ENCODE measurements around the gene RAB1A. TPM values are rescaled to one million over a fixed set of nuclear protein-coding genes. Genes with fewer than 3 reads are reported as not detected.

RAB1A gene
- total RNA-seq, 1 experiment from 2014 or later, result 128 TPM

DNA sequence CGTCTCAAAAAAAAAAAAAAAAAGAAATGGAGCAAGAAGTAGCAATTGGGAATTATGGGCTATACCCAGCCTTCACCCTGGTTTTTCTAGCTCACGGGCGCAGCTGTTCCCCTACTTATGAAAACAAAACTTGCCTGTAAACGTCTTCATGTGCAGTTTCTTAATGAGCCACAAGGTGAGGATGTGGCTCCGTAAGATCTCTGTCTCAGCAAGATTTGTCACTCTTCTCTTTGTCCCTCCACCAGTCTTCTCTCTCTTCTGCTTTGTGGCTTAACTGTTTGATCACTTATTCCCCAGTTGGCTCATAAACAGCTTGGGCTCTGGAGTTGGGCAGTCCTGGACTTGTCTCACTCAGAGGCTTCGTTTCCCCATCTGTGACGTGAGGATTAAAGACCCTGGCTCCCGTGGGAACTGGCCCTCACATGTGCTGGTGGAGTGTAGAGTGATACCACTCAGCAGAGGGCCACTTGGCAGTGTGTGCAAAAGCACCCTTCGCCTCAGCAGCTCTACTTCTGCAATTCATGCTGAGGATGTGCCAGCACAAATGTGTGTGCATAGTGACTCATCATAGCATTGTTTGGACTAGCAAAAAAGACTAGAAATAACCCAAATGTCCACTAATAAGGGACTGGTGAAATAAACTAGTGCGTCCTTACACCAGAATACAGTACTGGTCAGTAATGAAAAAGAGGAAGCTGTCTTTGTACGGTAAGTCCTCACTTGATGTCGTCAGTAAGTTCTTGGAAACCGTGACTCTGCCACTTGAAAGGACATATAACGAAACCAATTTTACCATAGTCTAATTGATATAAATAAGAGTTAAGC, 65.0 kb downstream of the RAB1A start:
- ChIA-PET POLR2A (interaction anchor here (0.5 to 0.6 kb wide), 3 partner anchors 10 to 162 kb away, joined by 3 to 6 read pairs (median 3); partner anchors contain the start of gene ACTR2), CTCF (interaction anchor here (0.6 to 0.7 kb wide), 5 partner anchors 29 to 365 kb away, joined by 3 to 8 read pairs (median 5); no protein-coding TSS in a partner anchor)
- BruUV-seq (replicated peaks), result no TSS peak
- DNase-seq (ENCODE audit: low read depth, low spot score) (no peak), ATAC-seq (peak; percentile 59)
- H3K36me3 ChIP-seq (ENCODE audit: control insufficient read depth, insufficient read depth, low read length), result no peaks in the 10 kb centered on the region
- no peaks in the 10 kb centered on the region for H3K9me3 ChIP-seq (ENCODE audit: control insufficient read depth, insufficient read depth, low read depth, low read length)
- intact Hi-C loops (cut with micrococcal nuclease; ENCODE audit: unreplicated experiment) (loop anchor here (5.0 kb wide), 1 partner anchor 102 kb away; no protein-coding TSS in a partner anchor), in situ Hi-C loops (cut with HindIII; ENCODE audit: low pct_unique_long_range_greater_than_20kb, low sequenced_read_pairs) (no loop called here)
- no peak overlapping the region; the same call in 1 of the 2 replicates for H3K27ac ChIP-seq (ENCODE audit: low read length)
- TF ChIP-seq POLR2AphosphoS5 (IDR thresholded peaks at IDR 0.05; ENCODE audit: low read depth, low read length) (no peak), TCF7L2 (IDR thresholded peaks at IDR 0.05; ENCODE audit: low read depth, low read length) (no peak), SIN3A (IDR thresholded peaks at IDR 0.05; ENCODE audit: borderline replicate concordance, insufficient read depth, low read depth, low read length) (no peak)
- TF ChIP-seq, protein P1, sequence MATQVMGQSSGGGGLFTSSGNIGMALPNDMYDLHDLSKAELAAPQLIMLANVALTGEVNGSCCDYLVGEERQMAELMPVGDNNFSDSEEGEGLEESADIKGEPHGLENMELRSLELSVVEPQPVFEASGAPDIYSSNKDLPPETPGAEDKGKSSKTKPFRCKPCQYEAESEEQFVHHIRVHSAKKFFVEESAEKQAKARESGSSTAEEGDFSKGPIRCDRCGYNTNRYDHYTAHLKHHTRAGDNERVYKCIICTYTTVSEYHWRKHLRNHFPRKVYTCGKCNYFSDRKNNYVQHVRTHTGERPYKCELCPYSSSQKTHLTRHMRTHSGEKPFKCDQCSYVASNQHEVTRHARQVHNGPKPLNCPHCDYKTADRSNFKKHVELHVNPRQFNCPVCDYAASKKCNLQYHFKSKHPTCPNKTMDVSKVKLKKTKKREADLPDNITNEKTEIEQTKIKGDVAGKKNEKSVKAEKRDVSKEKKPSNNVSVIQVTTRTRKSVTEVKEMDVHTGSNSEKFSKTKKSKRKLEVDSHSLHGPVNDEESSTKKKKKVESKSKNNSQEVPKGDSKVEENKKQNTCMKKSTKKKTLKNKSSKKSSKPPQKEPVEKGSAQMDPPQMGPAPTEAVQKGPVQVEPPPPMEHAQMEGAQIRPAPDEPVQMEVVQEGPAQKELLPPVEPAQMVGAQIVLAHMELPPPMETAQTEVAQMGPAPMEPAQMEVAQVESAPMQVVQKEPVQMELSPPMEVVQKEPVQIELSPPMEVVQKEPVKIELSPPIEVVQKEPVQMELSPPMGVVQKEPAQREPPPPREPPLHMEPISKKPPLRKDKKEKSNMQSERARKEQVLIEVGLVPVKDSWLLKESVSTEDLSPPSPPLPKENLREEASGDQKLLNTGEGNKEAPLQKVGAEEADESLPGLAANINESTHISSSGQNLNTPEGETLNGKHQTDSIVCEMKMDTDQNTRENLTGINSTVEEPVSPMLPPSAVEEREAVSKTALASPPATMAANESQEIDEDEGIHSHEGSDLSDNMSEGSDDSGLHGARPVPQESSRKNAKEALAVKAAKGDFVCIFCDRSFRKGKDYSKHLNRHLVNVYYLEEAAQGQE (IDR thresholded peaks at IDR 0.05; ENCODE audit: insufficient read depth in 1 of 2, low read depth in 2 of 2, low read length in 1 of 2), result no peak
- TF ChIP-seq, protein P2, sequence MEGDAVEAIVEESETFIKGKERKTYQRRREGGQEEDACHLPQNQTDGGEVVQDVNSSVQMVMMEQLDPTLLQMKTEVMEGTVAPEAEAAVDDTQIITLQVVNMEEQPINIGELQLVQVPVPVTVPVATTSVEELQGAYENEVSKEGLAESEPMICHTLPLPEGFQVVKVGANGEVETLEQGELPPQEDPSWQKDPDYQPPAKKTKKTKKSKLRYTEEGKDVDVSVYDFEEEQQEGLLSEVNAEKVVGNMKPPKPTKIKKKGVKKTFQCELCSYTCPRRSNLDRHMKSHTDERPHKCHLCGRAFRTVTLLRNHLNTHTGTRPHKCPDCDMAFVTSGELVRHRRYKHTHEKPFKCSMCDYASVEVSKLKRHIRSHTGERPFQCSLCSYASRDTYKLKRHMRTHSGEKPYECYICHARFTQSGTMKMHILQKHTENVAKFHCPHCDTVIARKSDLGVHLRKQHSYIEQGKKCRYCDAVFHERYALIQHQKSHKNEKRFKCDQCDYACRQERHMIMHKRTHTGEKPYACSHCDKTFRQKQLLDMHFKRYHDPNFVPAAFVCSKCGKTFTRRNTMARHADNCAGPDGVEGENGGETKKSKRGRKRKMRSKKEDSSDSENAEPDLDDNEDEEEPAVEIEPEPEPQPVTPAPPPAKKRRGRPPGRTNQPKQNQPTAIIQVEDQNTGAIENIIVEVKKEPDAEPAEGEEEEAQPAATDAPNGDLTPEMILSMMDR (IDR thresholded peaks at IDR 0.05), result peak; percentile 79
- H3K4me3 ChIP-seq (ENCODE audit: low read depth in 2 of 2, low read length in 2 of 2), result no peak overlapping the region
- no peaks in the 10 kb centered on the region for H3K27me3 ChIP-seq (ENCODE audit: control insufficient read depth, insufficient read depth, low read length)
- peaks cover 9% of the 10 kb centered on the region for H3K4me1 ChIP-seq (ENCODE audit: control insufficient read depth, insufficient read depth, low read length)

DNA sequence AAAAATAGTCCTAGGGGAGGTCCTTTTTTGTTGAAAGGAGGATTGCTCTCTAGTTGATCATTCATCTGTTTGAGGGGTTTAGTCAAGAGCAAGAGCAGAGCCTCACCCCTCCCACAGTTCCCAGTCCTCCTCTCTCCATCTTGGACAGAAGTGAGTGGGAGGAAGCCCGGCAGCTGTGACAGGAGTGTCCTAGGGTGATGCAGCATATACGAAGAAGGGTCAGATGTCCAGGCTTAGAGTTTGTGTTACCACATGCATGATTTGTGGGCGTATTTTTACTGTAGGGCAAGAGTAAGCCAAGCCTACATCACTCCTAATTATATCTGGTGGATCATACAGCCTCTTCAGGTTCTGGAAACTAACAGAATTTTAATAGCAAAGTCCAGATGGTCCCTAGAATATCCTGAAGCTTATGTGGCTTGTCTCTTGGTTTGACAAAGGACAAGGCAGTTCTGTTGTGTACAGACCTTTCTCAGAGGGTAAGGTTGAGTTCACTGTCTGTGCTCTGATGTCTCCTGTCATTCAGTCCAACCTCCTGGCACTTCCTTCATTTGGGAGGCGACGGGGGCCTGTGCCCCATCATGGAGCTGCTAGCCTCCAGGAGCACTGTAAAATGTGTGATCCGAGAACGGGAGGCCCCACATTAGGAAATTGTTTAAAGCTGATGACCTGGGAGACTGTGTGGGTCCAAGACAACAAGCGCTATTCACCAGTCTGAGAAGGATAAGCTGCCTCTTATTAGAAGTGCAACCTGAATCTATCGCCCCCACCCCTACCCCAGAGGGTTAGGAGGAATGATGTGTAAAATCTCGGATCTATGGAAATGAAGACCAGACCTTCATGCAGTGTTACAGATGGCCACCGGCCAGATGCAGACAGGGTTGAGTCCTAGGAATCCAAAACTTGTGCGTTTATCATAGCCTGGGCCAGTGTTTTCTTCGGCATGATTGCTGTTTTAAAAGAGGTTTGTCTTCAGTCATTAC, 66.8 kb downstream of the RAB1A start:
- no peaks in the 10 kb centered on the region for H3K9me3 ChIP-seq (ENCODE audit: control insufficient read depth, insufficient read depth, low read depth, low read length)
- H3K4me3 ChIP-seq (ENCODE audit: low read depth in 2 of 2, low read length in 2 of 2), result no peak overlapping the region
- intact Hi-C loops (cut with micrococcal nuclease; ENCODE audit: unreplicated experiment), result no loop called here
- peaks cover 8% of the 10 kb centered on the region for H3K4me1 ChIP-seq (ENCODE audit: control insufficient read depth, insufficient read depth, low read length)
- BruUV-seq (replicated peaks), result no TSS peak
- no peaks in the 10 kb centered on the region for H3K36me3 ChIP-seq (ENCODE audit: control insufficient read depth, insufficient read depth, low read length)
- ATAC-seq, result no peak
- in situ Hi-C loops (cut with HindIII; ENCODE audit: low pct_unique_long_range_greater_than_20kb, low sequenced_read_pairs), result no loop called here
- ChIA-PET CTCF (interaction anchor here (0.5 to 1.1 kb wide), 2 partner anchors 116 to 173 kb away, joined by 3 read pairs; no protein-coding TSS in a partner anchor), POLR2A (no interaction called here)
- TF ChIP-seq SIN3A (IDR thresholded peaks at IDR 0.05; ENCODE audit: borderline replicate concordance, insufficient read depth, low read depth, low read length) (no peak), TCF7L2 (IDR thresholded peaks at IDR 0.05; ENCODE audit: low read depth, low read length) (no peak), POLR2AphosphoS5 (IDR thresholded peaks at IDR 0.05; ENCODE audit: low read depth, low read length) (no peak)
- TF ChIP-seq, protein P1 (IDR thresholded peaks at IDR 0.05; ENCODE audit: insufficient read depth in 1 of 2, low read depth in 2 of 2, low read length in 1 of 2), result no peak
- TF ChIP-seq, protein P2 (IDR thresholded peaks at IDR 0.05), result no peak
- no peak for DNase-seq (ENCODE audit: low read depth, low spot score)
- no peaks in the 10 kb centered on the region for H3K27me3 ChIP-seq (ENCODE audit: control insufficient read depth, insufficient read depth, low read length)
- no peak overlapping the region for H3K27ac ChIP-seq (ENCODE audit: low read length)

Data from Panc1 (cell line).